GM23338 (cell line): ENCODE results near the gene ACYP2. TPM values are rescaled to one million over a fixed set of nuclear protein-coding genes. Genes with fewer than 3 reads are reported as not detected.

Experiments
- ATAC-seq: fragments of 200-7000 bp; cut with Tn5 transposase; 3 replicates; pipeline ENCODE4 v1.9.1; 2020
- DNase-seq: peaks from one replicate; pipeline ENCODE4 v3.0.0-alpha.2; 2015; ENCODE audit warnings: low spot score
- H2AFZ ChIP-seq: fragments of 200-600 bp; sonication (generic); 2 replicates; pipeline ENCODE4 v1.8.0; 2016; ENCODE audit warnings: antibody characterized with exemption, mild to moderate bottlenecking, moderate library complexity
- H3F3A ChIP-seq: fragments of 200-600 bp; sonication (generic); replicated peaks from 2 replicates; pipeline ENCODE4 v1.8.0; 2017; ENCODE audit warnings: antibody characterized with exemption, mixed run types, low read depth
- H3K27ac ChIP-seq: fragments of 200-600 bp; sonication (generic); 2 replicates; pipeline ENCODE4 v1.6.1; 2016; ENCODE audit warnings: low read depth
- H3K27me3 ChIP-seq: fragments of 200-600 bp; sonication (generic); 2 replicates; pipeline ENCODE4 v1.8.0; 2016; ENCODE audit warnings: mild to moderate bottlenecking, mixed run types, moderate library complexity; ENCODE audit not compliant: insufficient read depth
- H3K36me3 ChIP-seq: fragments of 200-600 bp; sonication (generic); 2 replicates; pipeline ENCODE4 v1.8.0; 2016; ENCODE audit warnings: mild to moderate bottlenecking; ENCODE audit not compliant: insufficient read depth
- H3K4me1 ChIP-seq: fragments of 200-600 bp; sonication (generic); 2 replicates; pipeline ENCODE4 v1.8.0; 2016; ENCODE audit warnings: mild to moderate bottlenecking, moderate library complexity; ENCODE audit not compliant: insufficient read depth
- H3K4me2 ChIP-seq: fragments of 200-600 bp; sonication (generic); 2 replicates; pipeline ENCODE4 v1.7.1; 2017; ENCODE audit warnings: mixed run types
- H3K4me3 ChIP-seq: fragments of 200-600 bp; sonication (generic); 2 replicates; pipeline ENCODE4 v1.6.1; 2016; ENCODE audit warnings: mixed run types
- H3K79me2 ChIP-seq: fragments of 200-600 bp; sonication (generic); replicated peaks from 2 replicates; pipeline ENCODE4 v1.8.0; 2017; ENCODE audit warnings: mild to moderate bottlenecking; ENCODE audit not compliant: insufficient read depth
- H3K9me2 ChIP-seq: fragments of 200-600 bp; sonication (generic); 2 replicates; pipeline ENCODE4 v1.8.0; 2017; ENCODE audit not compliant: insufficient read depth
- H4K20me1 ChIP-seq: fragments of 200-600 bp; sonication (generic); replicated peaks from 2 replicates; pipeline ENCODE4 v1.8.0; 2017; ENCODE audit warnings: mild to moderate bottlenecking; ENCODE audit not compliant: insufficient read depth
- H3K27ac Mint-ChIP-seq: 2 replicates; pipeline ENCODE4 v1.8.0; 2020; ENCODE audit warnings: inconsistent platforms, mild to moderate bottlenecking, moderate library complexity, mixed read lengths
- H3K27me3 Mint-ChIP-seq: 3 replicates; pipeline ENCODE4 v1.8.0; 2022; ENCODE audit warnings: low read depth, mild to moderate bottlenecking, moderate library complexity, mixed read lengths, inconsistent platforms; ENCODE audit not compliant: insufficient read depth, poor library complexity
- H3K36me3 Mint-ChIP-seq: 3 replicates; pipeline ENCODE4 v1.8.0; 2021; ENCODE audit warnings: low read depth, mild to moderate bottlenecking, inconsistent platforms, moderate library complexity, mixed read lengths
- H3K4me1 Mint-ChIP-seq: 3 replicates; pipeline ENCODE4 v1.8.0; 2020; ENCODE audit warnings: mild to moderate bottlenecking, inconsistent platforms, mixed read lengths
- H3K4me3 Mint-ChIP-seq: 3 replicates; pipeline ENCODE4 v1.8.0; 2021; ENCODE audit warnings: moderate library complexity, mild to moderate bottlenecking, inconsistent platforms, mixed read lengths
- H3K9me3 Mint-ChIP-seq: 3 replicates; pipeline ENCODE4 v1.8.0; 2020; ENCODE audit warnings: moderate library complexity, mild to moderate bottlenecking, inconsistent platforms, mixed read lengths
- CREB1 ChIP-seq: fragments of 250-450 bp; sonication (Bioruptor Pico); IDR thresholded peaks from 2 replicates; pipeline ENCODE4 v1.5.0; 2020; ENCODE audit warnings: low read depth, mild to moderate bottlenecking, moderate library complexity
- EZH2 ChIP-seq: fragments of 200-600 bp; sonication (generic); IDR thresholded peaks from one replicate; pipeline ENCODE4 v1.8.0; 2017; ENCODE audit warnings: antibody characterized with exemption, mild to moderate bottlenecking, low read depth; ENCODE audit not compliant: unreplicated experiment
- EZH2phosphoT487 ChIP-seq: fragments of 200-600 bp; sonication (generic); IDR thresholded peaks from one replicate; pipeline ENCODE4 v1.8.1; 2018; ENCODE audit warnings: antibody characterized with exemption; ENCODE audit not compliant: unreplicated experiment
- JUNB ChIP-seq: IDR thresholded peaks from one replicate; pipeline ENCODE4 v1.6.1; 2016; ENCODE audit warnings: antibody characterized with exemption; ENCODE audit not compliant: unreplicated experiment
- NANOG ChIP-seq: IDR thresholded peaks from 2 replicates; pipeline ENCODE4 v1.6.1; 2016; ENCODE audit warnings: antibody characterized with exemption, borderline replicate concordance
- POLR2AphosphoS5 ChIP-seq: IDR thresholded peaks from 2 replicates; pipeline ENCODE4 v1.6.1; 2016; ENCODE audit warnings: antibody characterized with exemption, low read depth
- STAT1 ChIP-seq: IDR thresholded peaks from one replicate; pipeline ENCODE4 v1.6.1; 2016; ENCODE audit warnings: antibody characterized with exemption; ENCODE audit not compliant: unreplicated experiment
- ZNF114 ChIP-seq: fragments of 250-450 bp; sonication (Bioruptor Pico); IDR thresholded peaks from 2 replicates; pipeline ENCODE4 v1.5.0; 2020; ENCODE audit warnings: mild to moderate bottlenecking, moderate library complexity
- ZNF331 ChIP-seq: fragments of 250-450 bp; sonication (Bioruptor Pico); IDR thresholded peaks from 2 replicates; pipeline ENCODE4 v1.5.0; 2020; ENCODE audit warnings: low read depth, mild to moderate bottlenecking, moderate library complexity
- polyA plus RNA-seq: library from polyadenylated mRNA; unstranded; fragments of >200 nt; fragmentation: Nextera tagmentation; extraction: Ambion mirVana; gene quantifications from 2 replicates; pipeline ENCODE4 v1.2.1, GENCODE V29; 2016
- total RNA-seq: library from RNA; depleted of rRNA; stranded (reverse); fragments of >200 nt; shearing (Covaris generic); gene quantifications from 2 replicates; pipeline ENCODE4 v1.2.3, GENCODE V29; 2014
- TF ChIP-seq, protein P1 (sequence below): IDR thresholded peaks from 2 replicates; pipeline ENCODE4 v1.6.1; 2016; ENCODE audit warnings: antibody characterized with exemption
- TF ChIP-seq, protein P2 (sequence below), 2 experiments: fragments of 200-600 bp in 1 of 2; sonication (generic) in 1 of 2; conservative IDR thresholded peaks; 2 replicates each; pipeline versions ENCODE4 v1.5.1 to v1.6.1; 2016 to 2017; ENCODE audit warnings: antibody characterized with exemption in 2 of 2, low read depth in 2 of 2, mild to moderate bottlenecking in 2 of 2, moderate library complexity in 1 of 2
- TF ChIP-seq, protein P3 (sequence below): IDR thresholded peaks from one replicate; pipeline ENCODE4 v1.6.1; 2018; ENCODE audit warnings: antibody characterized with exemption; ENCODE audit not compliant: unreplicated experiment
- TF ChIP-seq, protein P4 (sequence below): fragments of 250-450 bp; sonication (Bioruptor Pico); IDR thresholded peaks from 2 replicates; pipeline ENCODE4 v1.5.0; 2020; ENCODE audit warnings: mild to moderate bottlenecking, moderate library complexity

The ACYP2 gene
- total and polyA plus RNA-seq, 2 experiments from 2014 or later, result 2.3 to 15.5 TPM

DNA sequence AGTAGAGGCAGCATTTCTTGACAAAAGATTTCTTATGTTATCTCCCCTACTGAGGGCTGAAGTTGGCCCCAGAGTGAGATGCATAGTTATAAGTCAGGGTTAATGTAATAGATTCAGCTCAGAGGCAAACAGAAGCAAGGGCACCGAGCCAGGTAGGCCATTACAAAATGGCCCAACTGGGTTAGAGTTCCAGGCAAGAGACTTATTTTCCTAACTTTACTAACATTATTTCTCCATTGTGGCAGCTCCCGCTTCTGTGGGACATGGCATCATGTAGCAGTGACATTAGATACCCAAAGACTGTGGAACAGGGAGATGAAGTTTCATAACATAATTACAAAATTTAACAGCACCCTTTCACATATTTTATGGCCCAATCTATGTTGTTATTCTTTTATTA lies 113.5 kb downstream of the ACYP2 start:
- Mint-ChIP-seq H3K4me1 (peaks cover 10% of the 10 kb centered on the region; the same call in 2 of the 3 replicates), H3K4me3 (no peak overlapping the region), H3K27ac (no peak overlapping the region), H3K9me3 (peaks cover 5% of the 10 kb centered on the region; the same call in 2 of the 3 replicates), H3K27me3 (peaks cover 4% of the 10 kb centered on the region), H3K36me3 (peaks cover 4% of the 10 kb centered on the region; the same call in 1 of the 3 replicates)
- Histone ChIP-seq H3K4me3 (no peak overlapping the region), H3K9me2 (no peaks in the 10 kb centered on the region; the same call in 1 of the 2 replicates), H3K36me3 (no peaks in the 10 kb centered on the region), H3K79me2 (no peaks in the 10 kb centered on the region), H3F3A (no peaks in the 10 kb centered on the region), H4K20me1 (no peaks in the 10 kb centered on the region), H3K4me1 (peaks cover 15% of the 10 kb centered on the region), H3K4me2 (0 out of 2 replicates have a peak overlapping the region, but pooled peaks have one; percentile 23), H3K27me3 (no peaks in the 10 kb centered on the region), H2AFZ (no peak overlapping the region), H3K27ac (no peak overlapping the region)
- TF ChIP-seq NANOG (no peak), POLR2AphosphoS5 (no peak), EZH2phosphoT487 (no peak), JUNB (no peak), CREB1 (no peak), ZNF114 (no peak), EZH2 (no peak), ZNF331 (CRISPR knock-in tag) (no peak), STAT1 (no peak)
- TF ChIP-seq, protein P1, sequence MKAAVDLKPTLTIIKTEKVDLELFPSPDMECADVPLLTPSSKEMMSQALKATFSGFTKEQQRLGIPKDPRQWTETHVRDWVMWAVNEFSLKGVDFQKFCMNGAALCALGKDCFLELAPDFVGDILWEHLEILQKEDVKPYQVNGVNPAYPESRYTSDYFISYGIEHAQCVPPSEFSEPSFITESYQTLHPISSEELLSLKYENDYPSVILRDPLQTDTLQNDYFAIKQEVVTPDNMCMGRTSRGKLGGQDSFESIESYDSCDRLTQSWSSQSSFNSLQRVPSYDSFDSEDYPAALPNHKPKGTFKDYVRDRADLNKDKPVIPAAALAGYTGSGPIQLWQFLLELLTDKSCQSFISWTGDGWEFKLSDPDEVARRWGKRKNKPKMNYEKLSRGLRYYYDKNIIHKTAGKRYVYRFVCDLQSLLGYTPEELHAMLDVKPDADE, result no peak
- TF ChIP-seq, protein P2, sequence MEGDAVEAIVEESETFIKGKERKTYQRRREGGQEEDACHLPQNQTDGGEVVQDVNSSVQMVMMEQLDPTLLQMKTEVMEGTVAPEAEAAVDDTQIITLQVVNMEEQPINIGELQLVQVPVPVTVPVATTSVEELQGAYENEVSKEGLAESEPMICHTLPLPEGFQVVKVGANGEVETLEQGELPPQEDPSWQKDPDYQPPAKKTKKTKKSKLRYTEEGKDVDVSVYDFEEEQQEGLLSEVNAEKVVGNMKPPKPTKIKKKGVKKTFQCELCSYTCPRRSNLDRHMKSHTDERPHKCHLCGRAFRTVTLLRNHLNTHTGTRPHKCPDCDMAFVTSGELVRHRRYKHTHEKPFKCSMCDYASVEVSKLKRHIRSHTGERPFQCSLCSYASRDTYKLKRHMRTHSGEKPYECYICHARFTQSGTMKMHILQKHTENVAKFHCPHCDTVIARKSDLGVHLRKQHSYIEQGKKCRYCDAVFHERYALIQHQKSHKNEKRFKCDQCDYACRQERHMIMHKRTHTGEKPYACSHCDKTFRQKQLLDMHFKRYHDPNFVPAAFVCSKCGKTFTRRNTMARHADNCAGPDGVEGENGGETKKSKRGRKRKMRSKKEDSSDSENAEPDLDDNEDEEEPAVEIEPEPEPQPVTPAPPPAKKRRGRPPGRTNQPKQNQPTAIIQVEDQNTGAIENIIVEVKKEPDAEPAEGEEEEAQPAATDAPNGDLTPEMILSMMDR (conservative IDR thresholded peaks at IDR 0.05; ENCODE audit: low read depth in 2 of 2), result no peak
- TF ChIP-seq, protein P3, sequence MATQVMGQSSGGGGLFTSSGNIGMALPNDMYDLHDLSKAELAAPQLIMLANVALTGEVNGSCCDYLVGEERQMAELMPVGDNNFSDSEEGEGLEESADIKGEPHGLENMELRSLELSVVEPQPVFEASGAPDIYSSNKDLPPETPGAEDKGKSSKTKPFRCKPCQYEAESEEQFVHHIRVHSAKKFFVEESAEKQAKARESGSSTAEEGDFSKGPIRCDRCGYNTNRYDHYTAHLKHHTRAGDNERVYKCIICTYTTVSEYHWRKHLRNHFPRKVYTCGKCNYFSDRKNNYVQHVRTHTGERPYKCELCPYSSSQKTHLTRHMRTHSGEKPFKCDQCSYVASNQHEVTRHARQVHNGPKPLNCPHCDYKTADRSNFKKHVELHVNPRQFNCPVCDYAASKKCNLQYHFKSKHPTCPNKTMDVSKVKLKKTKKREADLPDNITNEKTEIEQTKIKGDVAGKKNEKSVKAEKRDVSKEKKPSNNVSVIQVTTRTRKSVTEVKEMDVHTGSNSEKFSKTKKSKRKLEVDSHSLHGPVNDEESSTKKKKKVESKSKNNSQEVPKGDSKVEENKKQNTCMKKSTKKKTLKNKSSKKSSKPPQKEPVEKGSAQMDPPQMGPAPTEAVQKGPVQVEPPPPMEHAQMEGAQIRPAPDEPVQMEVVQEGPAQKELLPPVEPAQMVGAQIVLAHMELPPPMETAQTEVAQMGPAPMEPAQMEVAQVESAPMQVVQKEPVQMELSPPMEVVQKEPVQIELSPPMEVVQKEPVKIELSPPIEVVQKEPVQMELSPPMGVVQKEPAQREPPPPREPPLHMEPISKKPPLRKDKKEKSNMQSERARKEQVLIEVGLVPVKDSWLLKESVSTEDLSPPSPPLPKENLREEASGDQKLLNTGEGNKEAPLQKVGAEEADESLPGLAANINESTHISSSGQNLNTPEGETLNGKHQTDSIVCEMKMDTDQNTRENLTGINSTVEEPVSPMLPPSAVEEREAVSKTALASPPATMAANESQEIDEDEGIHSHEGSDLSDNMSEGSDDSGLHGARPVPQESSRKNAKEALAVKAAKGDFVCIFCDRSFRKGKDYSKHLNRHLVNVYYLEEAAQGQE, result no peak
- TF ChIP-seq, protein P4, sequence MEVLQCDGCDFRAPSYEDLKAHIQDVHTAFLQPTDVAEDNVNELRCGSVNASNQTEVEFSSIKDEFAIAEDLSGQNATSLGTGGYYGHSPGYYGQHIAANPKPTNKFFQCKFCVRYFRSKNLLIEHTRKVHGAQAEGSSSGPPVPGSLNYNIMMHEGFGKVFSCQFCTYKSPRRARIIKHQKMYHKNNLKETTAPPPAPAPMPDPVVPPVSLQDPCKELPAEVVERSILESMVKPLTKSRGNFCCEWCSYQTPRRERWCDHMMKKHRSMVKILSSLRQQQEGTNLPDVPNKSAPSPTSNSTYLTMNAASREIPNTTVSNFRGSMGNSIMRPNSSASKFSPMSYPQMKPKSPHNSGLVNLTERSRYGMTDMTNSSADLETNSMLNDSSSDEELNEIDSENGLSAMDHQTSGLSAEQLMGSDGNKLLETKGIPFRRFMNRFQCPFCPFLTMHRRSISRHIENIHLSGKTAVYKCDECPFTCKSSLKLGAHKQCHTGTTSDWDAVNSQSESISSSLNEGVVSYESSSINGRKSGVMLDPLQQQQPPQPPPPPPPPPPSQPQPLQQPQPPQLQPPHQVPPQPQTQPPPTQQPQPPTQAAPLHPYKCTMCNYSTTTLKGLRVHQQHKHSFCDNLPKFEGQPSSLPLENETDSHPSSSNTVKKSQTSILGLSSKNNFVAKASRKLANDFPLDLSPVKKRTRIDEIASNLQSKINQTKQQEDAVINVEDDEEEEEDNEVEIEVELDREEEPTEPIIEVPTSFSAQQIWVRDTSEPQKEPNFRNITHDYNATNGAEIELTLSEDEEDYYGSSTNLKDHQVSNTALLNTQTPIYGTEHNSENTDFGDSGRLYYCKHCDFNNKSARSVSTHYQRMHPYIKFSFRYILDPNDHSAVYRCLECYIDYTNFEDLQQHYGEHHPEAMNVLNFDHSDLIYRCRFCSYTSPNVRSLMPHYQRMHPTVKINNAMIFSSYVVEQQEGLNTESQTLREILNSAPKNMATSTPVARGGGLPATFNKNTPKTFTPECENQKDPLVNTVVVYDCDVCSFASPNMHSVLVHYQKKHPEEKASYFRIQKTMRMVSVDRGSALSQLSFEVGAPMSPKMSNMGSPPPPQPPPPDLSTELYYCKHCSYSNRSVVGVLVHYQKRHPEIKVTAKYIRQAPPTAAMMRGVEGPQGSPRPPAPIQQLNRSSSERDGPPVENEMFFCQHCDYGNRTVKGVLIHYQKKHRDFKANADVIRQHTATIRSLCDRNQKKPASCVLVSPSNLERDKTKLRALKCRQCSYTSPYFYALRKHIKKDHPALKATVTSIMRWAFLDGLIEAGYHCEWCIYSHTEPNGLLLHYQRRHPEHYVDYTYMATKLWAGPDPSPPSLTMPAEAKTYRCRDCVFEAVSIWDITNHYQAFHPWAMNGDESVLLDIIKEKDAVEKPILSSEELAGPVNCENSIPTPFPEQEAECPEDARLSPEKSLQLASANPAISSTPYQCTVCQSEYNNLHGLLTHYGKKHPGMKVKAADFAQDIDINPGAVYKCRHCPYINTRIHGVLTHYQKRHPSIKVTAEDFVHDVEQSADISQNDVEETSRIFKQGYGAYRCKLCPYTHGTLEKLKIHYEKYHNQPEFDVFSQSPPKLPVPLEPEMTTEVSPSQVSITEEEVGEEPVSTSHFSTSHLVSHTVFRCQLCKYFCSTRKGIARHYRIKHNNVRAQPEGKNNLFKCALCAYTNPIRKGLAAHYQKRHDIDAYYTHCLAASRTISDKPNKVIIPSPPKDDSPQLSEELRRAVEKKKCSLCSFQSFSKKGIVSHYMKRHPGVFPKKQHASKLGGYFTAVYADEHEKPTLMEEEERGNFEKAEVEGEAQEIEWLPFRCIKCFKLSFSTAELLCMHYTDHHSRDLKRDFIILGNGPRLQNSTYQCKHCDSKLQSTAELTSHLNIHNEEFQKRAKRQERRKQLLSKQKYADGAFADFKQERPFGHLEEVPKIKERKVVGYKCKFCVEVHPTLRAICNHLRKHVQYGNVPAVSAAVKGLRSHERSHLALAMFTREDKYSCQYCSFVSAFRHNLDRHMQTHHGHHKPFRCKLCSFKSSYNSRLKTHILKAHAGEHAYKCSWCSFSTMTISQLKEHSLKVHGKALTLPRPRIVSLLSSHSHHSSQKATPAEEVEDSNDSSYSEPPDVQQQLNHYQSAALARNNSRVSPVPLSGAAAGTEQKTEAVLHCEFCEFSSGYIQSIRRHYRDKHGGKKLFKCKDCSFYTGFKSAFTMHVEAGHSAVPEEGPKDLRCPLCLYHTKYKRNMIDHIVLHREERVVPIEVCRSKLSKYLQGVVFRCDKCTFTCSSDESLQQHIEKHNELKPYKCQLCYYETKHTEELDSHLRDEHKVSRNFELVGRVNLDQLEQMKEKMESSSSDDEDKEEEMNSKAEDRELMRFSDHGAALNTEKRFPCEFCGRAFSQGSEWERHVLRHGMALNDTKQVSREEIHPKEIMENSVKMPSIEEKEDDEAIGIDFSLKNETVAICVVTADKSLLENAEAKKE, result no peak
- DNase-seq (no peak), ATAC-seq (no peak)
